GM21786 (cell line): ENCODE measurements around the gene KLRD1.
"Not testable (repeated sequence)": the region's sequence is repeated elsewhere in the genome, so short reads cannot be mapped to it uniquely, and the experiment has no call there.

Experiments
- ATAC-seq: cut with Tn5 transposase; IDR thresholded peaks from one replicate; pipeline ENCODE4 v1.9.1; 2021; ENCODE audit not compliant: unreplicated experiment

The KLRD1 gene

DNA sequence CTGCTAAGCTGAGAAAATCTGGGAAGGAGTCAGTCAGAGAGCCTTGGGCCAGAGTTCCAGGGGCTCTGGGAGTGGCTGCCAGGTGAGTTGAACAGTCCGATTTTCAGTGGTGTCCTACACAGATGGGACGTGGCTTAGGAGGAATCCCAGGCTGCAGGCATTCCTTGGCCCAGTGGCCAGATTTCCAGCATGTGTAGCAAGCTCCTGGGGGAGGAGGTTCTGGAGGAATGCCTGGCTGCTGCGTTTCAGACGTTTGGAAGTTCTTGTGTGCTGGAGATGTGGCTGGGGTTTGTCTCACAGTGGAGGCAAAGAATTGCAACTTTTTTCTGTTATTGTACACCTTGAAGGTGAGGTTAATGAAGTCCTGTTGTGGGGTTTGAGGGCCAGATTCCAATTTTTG is 28.5 kb downstream of the KLRD1 start:
- not testable (repeated sequence) for ATAC-seq

DNA sequence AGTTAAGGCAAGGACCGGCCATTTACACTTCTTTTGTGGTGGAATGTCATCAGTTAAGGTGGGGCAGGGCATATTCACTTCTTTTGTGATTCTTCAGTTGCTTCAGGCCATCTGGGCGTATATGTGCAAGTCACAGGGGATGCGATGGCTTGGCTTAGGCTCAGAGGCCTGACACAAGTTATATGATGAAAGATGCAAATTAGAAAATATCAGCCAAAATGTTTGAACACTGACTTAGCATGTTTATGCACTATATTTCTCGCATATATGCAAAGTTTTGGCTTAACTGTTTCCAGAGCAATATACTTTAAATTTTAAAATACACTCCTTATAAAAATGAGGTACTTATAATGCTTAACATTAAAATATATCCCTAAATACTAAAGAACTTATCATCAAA is 30.8 kb downstream of the KLRD1 start:
- not testable (repeated sequence) for ATAC-seq

DNA sequence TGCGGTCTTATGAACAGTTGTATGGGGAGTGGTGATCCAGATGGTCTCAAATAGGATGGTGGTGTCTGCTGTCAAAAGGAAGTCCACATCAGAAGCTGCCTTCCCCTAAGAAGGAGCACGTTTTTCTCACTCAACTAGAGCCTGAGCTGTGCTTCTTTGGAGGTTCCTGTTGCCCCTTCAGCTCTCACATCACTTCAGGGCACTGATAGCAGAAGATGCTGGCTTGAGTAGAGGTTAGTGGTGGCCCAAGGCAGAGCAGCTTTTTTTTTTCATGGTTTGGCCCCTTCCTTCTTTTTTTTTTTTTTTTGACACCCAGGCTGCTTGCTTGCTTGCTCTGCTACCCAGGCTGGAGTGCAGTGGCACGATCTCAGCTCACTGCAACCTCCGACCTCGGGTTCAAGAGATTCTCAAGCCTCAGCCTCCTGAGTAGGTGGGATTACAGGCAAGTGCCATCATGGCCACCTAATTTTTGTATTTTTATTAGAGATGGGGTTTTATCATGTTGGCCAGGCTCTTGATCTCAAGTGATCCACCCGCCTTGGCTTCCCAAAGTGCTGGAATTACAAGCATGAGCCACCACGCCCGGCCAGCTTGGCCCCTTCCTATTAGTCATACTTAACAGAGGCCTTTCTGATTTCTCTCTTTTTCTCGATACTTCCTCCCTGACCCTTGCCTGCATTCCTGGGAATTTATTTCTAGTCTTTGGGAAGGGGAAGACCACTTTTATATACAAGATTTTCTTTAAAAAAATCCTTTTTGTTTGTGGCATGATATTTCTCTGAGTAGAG is 31.6 kb downstream of the KLRD1 start:
- no peak for ATAC-seq

DNA sequence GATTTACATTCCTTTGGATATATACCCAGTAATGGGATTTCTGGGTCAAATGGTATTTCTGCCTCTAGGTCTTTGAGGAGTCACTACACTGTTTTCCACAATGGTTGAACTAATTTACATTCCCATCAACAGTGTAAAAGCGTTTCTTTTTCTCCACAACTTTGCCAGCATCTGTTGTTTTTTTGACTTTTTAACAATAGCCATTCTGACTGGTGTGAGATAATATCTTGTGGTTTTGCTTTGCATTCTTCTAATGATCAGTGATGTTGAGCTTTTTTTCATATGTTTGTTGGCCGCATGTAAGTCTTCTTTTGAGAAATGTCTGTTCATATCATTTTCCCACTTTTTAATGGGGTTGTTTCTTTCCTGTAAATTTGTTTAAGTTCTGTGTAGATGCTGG is 33.3 kb downstream of the KLRD1 start:
- not testable (repeated sequence) for ATAC-seq

DNA sequence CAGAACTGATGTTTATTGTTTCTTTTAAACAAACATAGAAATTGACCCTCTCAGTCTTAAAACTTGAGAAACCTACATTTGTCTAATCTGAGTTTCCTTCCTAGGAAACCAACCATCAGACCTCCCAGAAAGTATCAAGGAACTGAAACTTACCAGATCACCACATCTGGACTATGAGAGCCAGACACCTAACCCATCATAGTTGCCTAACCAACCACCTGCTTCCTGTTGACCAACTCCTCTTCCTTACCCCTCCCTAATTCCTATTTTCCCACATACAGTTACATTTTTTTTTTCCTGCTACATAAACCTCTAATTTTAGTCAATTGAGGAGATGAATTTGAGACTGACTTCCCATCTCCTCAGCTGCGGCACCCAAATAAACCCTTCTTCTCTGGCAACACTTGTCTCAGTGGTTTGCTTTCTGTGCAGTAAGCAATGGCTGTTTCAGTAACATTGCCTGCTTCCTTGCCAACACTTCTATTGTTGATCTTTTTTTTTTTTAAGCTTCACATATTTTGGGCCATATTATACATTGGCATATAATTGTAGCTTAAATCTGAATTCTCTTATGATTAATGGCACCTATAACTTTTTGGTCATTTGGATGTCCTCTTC is 34.3 kb downstream of the KLRD1 start:
- ATAC-seq, result no peak

DNA sequence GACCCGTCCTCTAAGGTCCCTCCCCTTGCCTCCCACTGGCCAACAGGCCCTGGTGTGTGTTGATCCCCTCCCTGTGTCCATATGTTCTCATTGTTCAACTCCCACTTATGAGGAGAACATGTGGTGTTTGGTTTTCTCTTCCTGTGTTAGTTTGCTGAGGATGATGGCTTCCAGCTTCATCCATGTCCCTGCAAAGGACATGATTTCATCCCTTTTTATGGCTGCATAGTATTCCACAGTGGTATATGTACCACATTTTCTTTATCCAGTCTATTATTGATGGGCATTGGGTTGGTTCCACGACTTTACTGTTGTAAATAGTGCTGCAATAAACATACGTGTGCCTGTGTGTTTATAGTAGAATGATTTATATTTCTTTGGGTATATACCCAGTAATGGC is 43.8 kb downstream of the KLRD1 start:
- ATAC-seq, result not testable (repeated sequence)

DNA sequence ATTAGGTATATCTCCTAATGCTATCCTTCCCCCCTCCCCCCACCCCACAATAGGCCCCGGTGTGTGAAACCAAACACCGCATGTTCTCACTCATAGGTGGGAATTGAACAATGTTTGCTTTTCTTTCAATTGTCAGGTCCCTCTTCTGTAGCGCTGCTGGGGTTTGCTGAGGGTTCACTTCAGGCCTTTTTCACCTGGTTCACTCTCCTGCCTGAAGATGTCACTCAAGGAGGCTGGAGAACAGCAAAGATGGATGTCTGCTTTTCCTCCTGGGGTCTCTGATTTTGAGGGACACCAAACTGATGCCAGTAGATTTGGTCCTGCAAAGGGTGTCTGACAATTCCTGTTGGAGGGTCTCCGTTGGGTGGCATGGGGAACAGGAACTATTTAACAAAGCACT is 46.4 kb downstream of the KLRD1 start:
- no peak for ATAC-seq

DNA sequence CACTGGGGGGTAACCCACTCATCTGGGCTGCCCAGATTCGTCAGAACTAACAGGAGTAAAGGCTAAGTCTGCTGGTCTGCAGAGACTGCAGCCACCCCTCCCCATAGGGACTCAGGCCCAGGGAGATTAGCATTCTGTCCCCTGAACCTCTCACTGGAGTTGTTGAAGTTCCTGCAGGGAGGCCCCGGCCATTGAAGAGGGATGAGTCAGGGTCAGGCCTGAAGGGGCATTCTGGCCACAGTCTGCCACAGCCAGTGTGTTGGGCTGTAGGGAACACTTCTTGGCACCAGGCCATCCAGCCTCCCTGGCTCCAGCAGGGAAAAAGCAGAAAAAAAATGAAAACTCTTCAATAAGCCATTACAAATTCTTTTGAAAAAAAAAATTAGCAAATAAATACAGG is 46.8 kb downstream of the KLRD1 start:
- ATAC-seq, result no peak

DNA sequence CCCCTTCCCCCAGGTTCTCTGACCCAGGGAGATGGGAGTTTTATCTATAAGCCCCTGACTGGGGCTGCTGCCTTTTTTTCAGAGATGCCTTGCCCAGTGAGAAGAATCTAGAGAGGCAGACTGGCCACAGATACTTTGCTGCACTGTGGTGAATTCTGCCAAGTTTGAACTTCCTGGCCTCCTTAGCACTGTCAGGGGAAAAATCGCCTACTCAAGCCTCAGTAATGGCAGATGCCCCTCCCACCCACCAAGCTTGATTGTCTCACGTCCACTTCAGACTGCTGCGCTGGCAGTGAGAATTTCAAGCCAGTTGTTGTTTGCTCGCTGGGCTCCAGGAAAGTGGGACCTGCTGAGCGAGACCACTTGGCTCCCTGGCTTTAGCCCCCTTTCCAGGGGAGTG is 50.5 kb downstream of the KLRD1 start:
- ATAC-seq, result no peak

DNA sequence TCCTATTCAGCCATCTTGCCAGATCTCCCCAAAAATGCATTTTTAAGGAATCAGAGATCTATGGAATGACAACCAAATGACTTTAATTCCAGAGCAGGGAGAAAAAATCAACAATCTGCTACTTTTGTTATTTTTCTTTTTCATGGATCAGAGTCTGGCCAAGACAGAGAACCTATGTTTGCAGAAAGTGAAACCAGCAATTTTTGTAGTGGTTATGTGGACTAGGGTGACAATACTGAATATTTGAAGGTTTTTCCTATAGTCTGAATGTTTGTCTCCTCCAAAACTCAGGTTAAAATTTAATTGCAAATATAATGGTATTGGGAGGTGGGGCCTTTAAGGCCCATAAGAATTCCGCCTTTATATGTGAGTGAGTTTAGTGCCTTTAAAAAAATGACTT is 51.3 kb downstream of the KLRD1 start:
- no peak for ATAC-seq

DNA sequence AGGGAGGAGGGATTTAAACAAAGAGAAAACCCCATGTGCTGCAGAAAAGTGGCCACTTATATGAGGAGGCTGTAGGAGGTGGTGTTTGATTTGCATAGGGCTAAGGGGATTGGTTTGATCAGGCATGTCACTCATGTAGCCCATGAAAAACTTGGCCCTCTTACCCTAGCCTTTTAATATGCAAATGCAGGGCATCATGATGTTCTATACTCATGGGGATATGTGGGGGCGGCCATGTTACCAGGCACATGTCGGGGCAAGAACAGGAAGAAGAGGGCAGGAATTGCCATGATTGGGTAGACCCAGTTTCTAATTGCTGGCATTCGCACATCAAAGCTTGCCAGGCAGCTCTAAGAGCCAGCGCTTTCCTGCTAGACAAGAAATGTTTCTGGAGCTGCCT is 53.4 kb downstream of the KLRD1 start:
- no peak for ATAC-seq

DNA sequence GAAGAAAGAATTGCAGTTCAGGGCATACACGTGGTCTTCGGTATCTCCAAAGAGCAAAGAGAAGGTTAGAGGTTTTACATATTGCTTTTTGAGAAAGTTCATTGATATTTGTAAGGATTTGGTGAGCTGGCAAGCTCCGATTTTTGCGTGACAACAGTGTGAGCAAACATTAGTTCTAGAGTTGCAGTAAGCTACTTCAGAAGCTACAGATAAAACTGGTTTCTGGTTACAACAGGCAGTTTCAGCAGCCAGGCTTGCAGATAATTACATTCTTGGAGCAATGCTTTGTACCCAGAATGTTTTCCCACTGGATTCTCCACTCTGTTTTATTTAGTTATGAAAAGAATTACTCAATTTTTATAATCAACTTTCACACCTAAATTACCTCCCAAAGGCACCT is 54.0 kb downstream of the KLRD1 start:
- no peak for ATAC-seq

DNA sequence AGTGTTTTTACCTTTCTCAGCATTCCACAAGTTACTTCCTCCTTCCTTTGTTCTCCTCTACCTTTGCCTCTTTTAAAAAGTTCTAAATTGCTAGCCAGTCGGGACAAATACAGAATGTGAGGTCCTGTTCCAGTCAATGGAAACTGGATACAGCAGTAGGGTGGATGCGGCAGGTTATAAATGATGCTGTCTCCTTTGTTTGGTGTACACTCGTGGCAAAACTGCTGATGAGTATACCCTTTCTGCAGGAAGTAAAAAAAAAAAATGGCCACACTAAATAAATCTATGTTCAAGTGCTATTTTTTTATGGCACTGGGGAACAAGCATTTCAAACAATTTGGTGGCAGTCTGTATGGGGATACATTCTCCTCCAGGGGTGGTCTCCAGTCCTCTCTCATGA is 54.7 kb downstream of the KLRD1 start:
- ATAC-seq, result no peak

DNA sequence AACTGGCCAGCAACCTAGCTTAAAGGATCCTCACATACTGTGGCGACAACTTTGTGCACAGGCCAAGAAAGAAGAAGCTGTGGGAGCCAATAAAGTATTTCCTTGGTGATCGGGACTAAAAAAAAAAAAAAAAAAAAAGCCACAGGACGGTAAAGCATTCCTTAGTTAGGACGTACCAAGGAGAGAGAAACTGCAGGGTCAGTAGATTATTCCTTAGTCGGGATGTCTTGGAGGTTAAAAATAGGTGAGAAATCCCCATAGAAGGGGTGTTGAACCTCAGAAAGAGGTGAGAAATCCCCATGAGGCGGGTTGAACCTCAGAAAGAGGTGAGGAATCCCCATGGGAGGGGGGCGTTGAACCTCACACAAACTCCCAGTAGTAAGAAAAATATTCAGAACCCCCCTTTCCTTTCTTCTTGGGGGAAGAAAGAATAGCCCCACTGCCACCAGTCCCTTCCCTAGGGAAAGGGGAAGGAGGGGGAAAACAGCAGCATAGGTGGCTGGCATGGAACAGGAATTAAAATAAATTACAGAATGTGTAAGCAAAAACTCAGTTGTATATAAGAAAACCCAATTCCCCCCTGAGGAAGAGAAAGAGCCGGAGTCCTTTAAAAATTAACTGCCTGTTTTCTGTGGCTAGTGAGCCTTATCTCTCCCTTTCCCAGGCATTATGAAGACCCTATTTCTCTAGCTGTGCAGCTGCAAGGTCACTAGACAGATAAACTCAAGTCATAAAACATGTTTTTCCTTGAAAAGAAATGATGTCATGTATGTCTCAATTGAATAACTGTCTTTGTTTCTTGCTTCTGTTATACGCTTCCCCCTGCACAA is 55.4 kb downstream of the KLRD1 start:
- ATAC-seq, result no peak

DNA sequence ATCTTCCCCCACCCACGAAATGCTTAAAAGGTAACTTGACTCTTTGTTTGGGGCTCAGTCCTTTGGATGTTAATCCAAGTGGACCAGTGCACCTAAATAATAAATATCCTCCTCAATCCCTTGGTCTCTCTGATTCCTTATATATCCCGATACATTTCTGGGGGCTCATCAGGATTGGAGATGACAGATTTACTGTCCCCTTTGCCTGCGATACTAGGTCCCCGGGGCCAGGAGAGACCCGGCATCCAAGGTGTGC is 55.9 kb downstream of the KLRD1 start:
- no peak for ATAC-seq

DNA sequence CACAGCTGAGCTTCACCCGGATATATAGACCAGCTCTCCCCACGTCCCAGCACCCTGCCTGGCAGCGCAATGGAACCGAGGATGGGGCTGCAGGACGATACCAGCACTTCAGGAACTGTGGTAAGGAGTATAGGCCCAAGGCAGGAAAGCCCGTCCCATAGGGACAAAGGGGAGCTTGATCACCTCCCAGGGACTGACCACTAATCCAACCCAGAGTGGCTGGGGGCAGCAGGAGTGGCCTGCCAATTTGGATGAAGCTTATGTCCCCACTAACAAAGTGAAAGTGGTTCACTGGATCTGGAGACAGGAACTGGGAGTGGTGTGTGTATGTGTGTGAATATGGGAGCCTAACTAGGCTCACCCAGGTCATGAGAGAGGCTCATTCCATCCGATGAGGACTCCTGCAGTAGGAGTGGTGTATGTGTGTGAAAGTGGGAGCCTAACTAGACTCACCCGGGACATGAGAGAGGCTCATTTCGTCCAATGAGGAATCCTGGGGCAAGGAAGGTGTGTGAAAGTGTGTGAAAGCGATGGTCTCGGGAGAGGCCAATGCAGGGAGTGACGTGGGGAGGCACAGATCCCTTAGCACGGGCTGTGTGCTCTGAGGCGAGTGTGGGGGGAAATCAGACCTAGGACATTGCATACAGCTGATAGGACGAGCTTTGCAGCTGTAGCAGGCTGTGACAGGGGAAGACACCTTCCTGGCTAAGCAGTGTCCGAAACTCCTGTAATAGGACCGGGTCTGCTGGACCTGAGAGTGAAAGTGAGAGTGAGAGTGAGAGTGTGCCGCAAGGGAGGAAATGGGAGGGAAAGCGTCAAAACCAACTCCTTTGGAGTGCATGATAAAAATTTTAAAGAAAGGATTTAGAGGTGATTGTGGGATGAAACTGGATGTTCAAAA is 56.5 kb downstream of the KLRD1 start:
- ATAC-seq, result peak; percentile 92

DNA sequence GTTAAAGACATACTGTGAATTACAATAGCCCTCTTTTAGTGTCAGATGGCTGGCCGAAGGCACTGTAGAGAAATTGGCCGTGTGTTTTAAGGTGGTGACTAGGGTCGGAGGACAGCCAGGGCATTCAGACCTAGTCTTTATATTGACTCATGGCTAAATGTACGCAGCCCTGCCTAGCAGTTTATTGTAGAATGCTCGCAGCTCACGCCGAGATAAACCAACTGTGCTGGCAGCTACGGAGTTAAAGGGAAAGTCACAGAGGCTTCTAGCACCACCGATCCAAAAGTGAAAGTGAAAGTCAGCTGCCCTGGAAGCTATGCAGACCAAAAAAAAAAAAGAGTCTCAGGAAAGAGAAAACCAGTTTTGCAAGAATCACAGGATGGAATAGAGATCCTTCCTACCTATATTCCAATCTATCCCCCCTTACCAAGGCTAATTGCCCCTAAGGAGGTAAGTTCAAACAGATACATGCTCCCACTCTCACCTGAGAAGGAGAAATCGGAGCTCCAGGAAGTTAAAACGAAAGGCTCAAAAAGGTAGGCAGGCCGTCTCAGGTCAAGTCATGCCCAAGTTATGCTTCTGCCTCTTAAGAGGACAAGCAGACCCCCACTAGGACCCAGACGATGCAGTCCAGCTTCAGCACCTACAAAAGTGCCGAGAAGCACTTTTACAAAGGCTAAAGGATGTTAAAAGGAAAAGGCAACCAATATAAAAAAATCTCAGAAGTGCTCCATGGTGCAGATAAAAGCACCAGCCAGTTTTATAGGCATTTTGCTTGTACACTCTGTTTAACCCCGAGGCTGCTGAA is 57.3 kb downstream of the KLRD1 start:
- peak; percentile 55 for ATAC-seq

DNA sequence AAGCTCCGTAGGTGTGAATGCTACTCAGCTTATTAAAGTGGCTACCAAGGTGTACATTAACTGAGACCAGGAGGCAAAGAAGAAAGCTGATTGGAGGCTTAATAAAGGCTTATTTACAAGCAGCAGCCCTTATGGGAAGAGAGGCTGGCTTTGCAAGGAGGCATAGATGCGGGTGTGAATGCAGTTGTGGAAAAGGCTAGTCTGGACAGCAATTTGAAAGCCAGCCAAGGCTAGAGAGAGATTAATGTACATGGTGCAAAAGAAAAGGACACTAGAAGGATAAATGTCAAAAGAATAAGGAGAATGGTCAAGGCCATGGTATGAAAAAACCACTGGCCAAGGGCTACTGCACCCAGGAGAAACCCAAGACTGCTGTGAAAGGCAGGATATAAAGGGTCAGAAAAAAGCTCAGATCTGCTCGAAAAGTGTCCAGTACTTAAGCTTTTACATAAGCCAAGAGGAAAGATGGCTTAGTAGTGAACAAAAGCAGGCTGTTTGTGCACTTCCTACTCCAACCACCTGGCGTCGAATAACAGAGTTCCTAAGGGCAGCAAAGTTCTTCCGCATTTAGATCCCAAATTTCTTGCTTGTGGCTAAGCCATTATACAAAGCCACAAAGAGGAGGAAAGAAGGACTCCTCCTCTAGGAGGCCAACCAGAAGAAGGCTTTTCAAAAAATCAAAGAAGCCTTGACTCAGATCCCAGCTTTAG is 58.2 kb downstream of the KLRD1 start:
- ATAC-seq, result no peak

DNA sequence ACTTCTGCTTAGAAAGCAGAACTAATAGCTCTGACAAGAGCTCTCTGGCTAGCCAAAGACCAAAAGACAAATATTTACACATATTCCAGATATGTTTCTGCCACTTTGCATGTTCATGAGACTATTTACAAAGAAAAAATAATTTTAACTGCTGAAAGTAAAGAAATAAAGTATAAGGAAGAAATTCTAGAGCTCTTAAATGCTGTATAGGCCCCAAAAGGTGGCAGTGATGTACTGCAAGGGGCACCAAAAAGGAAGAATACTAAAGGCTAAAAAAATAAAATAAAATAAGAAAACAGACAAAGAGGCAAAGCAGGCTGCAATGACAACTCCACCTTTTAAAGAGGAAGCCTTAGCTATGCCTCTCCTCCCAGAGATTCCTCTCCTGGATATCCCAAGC is 59.2 kb downstream of the KLRD1 start:
- no peak for ATAC-seq

DNA sequence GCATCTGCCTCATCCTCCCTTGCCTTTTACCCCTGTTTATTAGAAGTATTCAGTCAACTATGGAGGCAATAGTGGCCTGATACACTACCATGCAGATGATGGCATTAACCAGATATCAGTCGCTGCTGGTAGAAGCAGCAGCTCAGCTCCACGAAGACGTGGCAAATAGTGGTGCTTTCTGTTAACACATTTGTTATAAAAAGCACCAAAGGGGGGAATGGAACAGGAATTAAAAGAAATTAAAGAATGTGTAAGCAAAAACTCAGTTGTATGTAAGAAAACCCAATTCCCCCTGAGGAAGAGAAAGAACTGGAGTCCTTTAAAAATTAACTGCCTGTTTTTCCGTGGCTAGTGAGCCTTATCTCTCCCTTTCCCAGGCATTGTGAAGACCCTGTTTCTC is 60.0 kb downstream of the KLRD1 start:
- ATAC-seq, result not testable (repeated sequence)
